HUES64 (cell line): ENCODE measurements around the gene TNFSF8.
A peak's percentile ranks its signal among the peaks of the same experiment; 100 is the strongest.

Source experiments
- H3K27ac ChIP-seq: 2 replicates; pipeline ENCODE4 v1.7.0; 2013; ENCODE audit warnings: low read depth, low read length, inconsistent platforms
- H3K27me3 ChIP-seq: 2 replicates; pipeline ENCODE4 v1.6.1; 2013; ENCODE audit warnings: mild to moderate bottlenecking, low read length; ENCODE audit not compliant: insufficient read depth
- H3K36me3 ChIP-seq: 2 replicates; pipeline ENCODE4 v1.6.1; 2013; ENCODE audit warnings: mild to moderate bottlenecking, low read length; ENCODE audit not compliant: insufficient read depth
- H3K4me1 ChIP-seq: 2 replicates; pipeline ENCODE4 v1.6.1; 2013; ENCODE audit warnings: mild to moderate bottlenecking, low read length, moderate library complexity; ENCODE audit not compliant: insufficient read depth
- H3K4me3 ChIP-seq: 2 replicates; pipeline ENCODE4 v1.5.1; 2013; ENCODE audit warnings: mild to moderate bottlenecking, low read length, moderate library complexity
- H3K9ac ChIP-seq: 2 replicates; pipeline ENCODE4 v1.6.1; 2013; ENCODE audit warnings: mild to moderate bottlenecking, low read depth, low read length
- H3K9me3 ChIP-seq: 2 replicates; pipeline ENCODE4 v1.6.1; 2013; ENCODE audit warnings: low read depth, low read length; ENCODE audit not compliant: insufficient read depth
- WGBS: fragments of 150-250, 120-280 bp; methylation state at CpG from one replicate; pipeline ENCODE4 v1.1.7; 2013; ENCODE audit warnings: missing lambda C conversion rate; 5-methylcytosine and 5-hydroxymethylcytosine counted together

Gene TNFSF8

GRCh38 chr9:114902786-114903524 lies 27.4 kb downstream of the TNFSF8 start:
- Histone ChIP-seq H3K36me3 (no peaks in the 10 kb centered on the region), H3K9ac (no peak overlapping the region), H3K4me1 (peaks cover 6% of the 10 kb centered on the region; the same call in 1 of the 2 replicates), H3K9me3 (no peaks in the 10 kb centered on the region), H3K27ac (no peak overlapping the region), H3K27me3 (no peaks in the 10 kb centered on the region), H3K4me3 (no peak overlapping the region)
- WGBS = 91% methylated on average over 4 of the region's 4 CpGs

GRCh38 chr9:114900942-114901802 lies 29.2 kb downstream of the TNFSF8 start:
- H3K9me3 ChIP-seq = no peaks in the 10 kb centered on the region
- 97% methylated on average over 1 of the region's 1 CpG for whole genome bisulfite sequencing
- no peaks in the 10 kb centered on the region for H3K36me3 ChIP-seq
- H3K4me1 ChIP-seq = no peaks in the 10 kb centered on the region
- no peak overlapping the region for H3K9ac ChIP-seq
- H3K27me3 ChIP-seq = no peaks in the 10 kb centered on the region
- H3K27ac ChIP-seq = no peak overlapping the region
- H3K4me3 ChIP-seq = no peak overlapping the region

- no peak overlapping the region for H3K9ac ChIP-seq
- no peak overlapping the region for H3K27ac ChIP-seq
Observed at GRCh38 chr9:114899995-114900394, 30.4 kb downstream of the TNFSF8 start.

GRCh38 chr9:114899461-114899860 lies 30.9 kb downstream of the TNFSF8 start:
- Histone ChIP-seq H3K4me1 (peaks cover 8% of the 10 kb centered on the region; the same call in 1 of the 2 replicates), H3K36me3 (no peaks in the 10 kb centered on the region), H3K9me3 (no peaks in the 10 kb centered on the region), H3K4me3 (no peak overlapping the region), H3K27ac (no peak overlapping the region), H3K27me3 (no peaks in the 10 kb centered on the region), H3K9ac (no peak overlapping the region)
- 81% methylated on average over 2 of the region's 2 CpGs for WGBS

More at GRCh38 chr9:114899995-114900394, 30.4 kb downstream of the TNFSF8 start:
- no peaks in the 10 kb centered on the region for H3K9me3 ChIP-seq
- no peak overlapping the region for H3K4me3 ChIP-seq
- no peaks in the 10 kb centered on the region for H3K27me3 ChIP-seq
- peaks cover 4% of the 10 kb centered on the region; the same call in 1 of the 2 replicates for H3K4me1 ChIP-seq
- H3K36me3 ChIP-seq = no peaks in the 10 kb centered on the region

GRCh38 chr9:114898741-114899140 lies 31.6 kb downstream of the TNFSF8 start:
- no peak overlapping the region for H3K27ac ChIP-seq
- 90% methylated on average over 9 of the region's 9 CpGs for WGBS
- no peaks in the 10 kb centered on the region for H3K9me3 ChIP-seq
- no peak overlapping the region for H3K4me3 ChIP-seq
- H3K9ac ChIP-seq = no peak overlapping the region
- no peaks in the 10 kb centered on the region for H3K36me3 ChIP-seq
- no peaks in the 10 kb centered on the region for H3K27me3 ChIP-seq
- peaks cover 11% of the 10 kb centered on the region; the same call in 1 of the 2 replicates for H3K4me1 ChIP-seq

- no peak overlapping the region for H3K27ac ChIP-seq
- no peaks in the 10 kb centered on the region for H3K36me3 ChIP-seq
- WGBS = 67% methylated on average over 2 of the region's 3 CpGs
- H3K4me3 ChIP-seq = no peak overlapping the region
- H3K4me1 ChIP-seq = peaks cover 11% of the 10 kb centered on the region; the same call in 1 of the 2 replicates
- no peaks in the 10 kb centered on the region for H3K9me3 ChIP-seq
- no peaks in the 10 kb centered on the region for H3K27me3 ChIP-seq
- H3K9ac ChIP-seq = no peak overlapping the region
Observed at GRCh38 chr9:114897196-114897595, 33.2 kb downstream of the TNFSF8 start.

- no peaks in the 10 kb centered on the region for H3K27me3 ChIP-seq
- peaks cover 11% of the 10 kb centered on the region; the same call in 1 of the 2 replicates for H3K4me1 ChIP-seq
- no peaks in the 10 kb centered on the region for H3K9me3 ChIP-seq
- no peak overlapping the region for H3K4me3 ChIP-seq
- no peak overlapping the region for H3K9ac ChIP-seq
- H3K27ac ChIP-seq = no peak overlapping the region
- H3K36me3 ChIP-seq = no peaks in the 10 kb centered on the region
Observed at GRCh38 chr9:114896344-114896743, 34.0 kb downstream of the TNFSF8 start.

- H3K9ac ChIP-seq = no peak overlapping the region
- no peaks in the 10 kb centered on the region for H3K9me3 ChIP-seq
- H3K36me3 ChIP-seq = no peaks in the 10 kb centered on the region
- no peaks in the 10 kb centered on the region for H3K27me3 ChIP-seq
- H3K4me1 ChIP-seq = peaks cover 11% of the 10 kb centered on the region; the same call in 1 of the 2 replicates
- H3K27ac ChIP-seq = no peak overlapping the region
- H3K4me3 ChIP-seq = no peak overlapping the region
Observed at GRCh38 chr9:114895521-114895991, 34.8 kb downstream of the TNFSF8 start.

GRCh38 chr9:114894609-114895433 lies 35.6 kb downstream of the TNFSF8 start:
- H3K4me3 ChIP-seq = no peak overlapping the region
- WGBS = 81% methylated on average over 7 of the region's 7 CpGs
- peak overlapping the region; percentile 38; the same call in 1 of the 2 replicates for H3K9ac ChIP-seq
- peaks cover 11% of the 10 kb centered on the region; the same call in 1 of the 2 replicates for H3K4me1 ChIP-seq
- peak overlapping the region; percentile 38; the same call in 1 of the 2 replicates for H3K27ac ChIP-seq
- H3K9me3 ChIP-seq = no peaks in the 10 kb centered on the region
- no peaks in the 10 kb centered on the region for H3K36me3 ChIP-seq
- H3K27me3 ChIP-seq = no peaks in the 10 kb centered on the region

- Histone ChIP-seq H3K36me3 (no peaks in the 10 kb centered on the region), H3K27me3 (no peaks in the 10 kb centered on the region), H3K4me1 (peaks cover 12% of the 10 kb centered on the region; the same call in 1 of the 2 replicates), H3K9ac (no peak overlapping the region), H3K9me3 (no peaks in the 10 kb centered on the region), H3K27ac (no peak overlapping the region), H3K4me3 (no peak overlapping the region)
- WGBS = 62% methylated on average over 3 of the region's 3 CpGs
Observed at GRCh38 chr9:114894206-114894605, 36.2 kb downstream of the TNFSF8 start.
